ENCODE measurements around the gene PTPRD. TPM values are rescaled to one million over a fixed set of nuclear protein-coding genes. Genes with fewer than 3 reads are reported as not detected.

PTPRD gene
- total and polyA plus RNA-seq, 7 experiments from 2014 or later, result 0.71 TPM; not detected in 6

GRCh38 chr9:10443181-10443867 is 169.5 kb downstream of the PTPRD start:
- Mint-ChIP-seq H3K27ac (no peak overlapping the region), H3K9me3 (peaks cover 2 to 37% (median 12%) of the 10 kb centered on the region in 11 donors), H3K27me3 (no peaks in the 10 kb centered on the region), H3K4me3 (no peak overlapping the region), H3K4me1 (no peaks in the 10 kb centered on the region), H3K36me3 (no peaks in the 10 kb centered on the region)
- H3K27ac ChIP-seq (ENCODE audit: low read depth, low read length), result no peak overlapping the region
- H3K4me3 ChIP-seq (ENCODE audit: low read length), result no peak overlapping the region
- intact Hi-C loops (cut with micrococcal nuclease), result no loop called here
- H3K27me3 ChIP-seq (ENCODE audit: control insufficient read depth in 2 of 2, insufficient read depth in 2 of 2, low read length in 2 of 2), result no peaks in the 10 kb centered on the region
- H3K36me3 ChIP-seq (ENCODE audit: control insufficient read depth in 2 of 3, insufficient read depth in 3 of 3, low read length in 3 of 3), result no peaks in the 10 kb centered on the region
- ChIA-PET CTCF (no interaction called here), POLR2A (no interaction called here)
- H3K9me3 ChIP-seq (ENCODE audit: control insufficient read depth in 2 of 3, low read length in 3 of 3), result peaks cover 0 to 4% (median 0%) of the 10 kb centered on the region in 3 experiments
- H3K4me1 ChIP-seq (ENCODE audit: control insufficient read depth in 2 of 2, insufficient read depth in 2 of 2, low read length in 2 of 2), result no peaks in the 10 kb centered on the region
- DNase-seq (no peak), ATAC-seq (no peak)

- Mint-ChIP-seq H3K36me3 (no peaks in the 10 kb centered on the region), H3K4me1 (no peaks in the 10 kb centered on the region), H3K27me3 (no peaks in the 10 kb centered on the region), H3K9me3 (peaks cover 0 to 15% (median 3%) of the 10 kb centered on the region in 11 donors), H3K27ac (no peak overlapping the region), H3K4me3 (no peak overlapping the region)
- Histone ChIP-seq H3K4me1 (ENCODE audit: control insufficient read depth in 2 of 2, insufficient read depth in 2 of 2, low read length in 2 of 2) (no peaks in the 10 kb centered on the region), H3K36me3 (ENCODE audit: control insufficient read depth in 2 of 3, insufficient read depth in 3 of 3, low read length in 3 of 3) (no peaks in the 10 kb centered on the region), H3K4me3 (ENCODE audit: low read length) (no peak overlapping the region), H3K27me3 (ENCODE audit: control insufficient read depth in 2 of 2, insufficient read depth in 2 of 2, low read length in 2 of 2) (no peaks in the 10 kb centered on the region), H3K9me3 (ENCODE audit: control insufficient read depth in 2 of 3, low read length in 3 of 3) (no peaks in the 10 kb centered on the region), H3K27ac (ENCODE audit: low read depth, low read length) (no peak overlapping the region)
- ATAC-seq (no peak), DNase-seq (no peak)
- POLR2A ChIA-PET, result no interaction called here
- CTCF ChIA-PET, result no interaction called here
- intact Hi-C loops (cut with micrococcal nuclease), result no loop called here
Measured at GRCh38 chr9:10438955-10439354, 173.8 kb downstream of the PTPRD start.

- Histone ChIP-seq H3K36me3 (ENCODE audit: control insufficient read depth in 2 of 3, insufficient read depth in 3 of 3, low read length in 3 of 3) (no peaks in the 10 kb centered on the region), H3K27me3 (ENCODE audit: control insufficient read depth in 2 of 2, insufficient read depth in 2 of 2, low read length in 2 of 2) (no peaks in the 10 kb centered on the region), H3K9me3 (ENCODE audit: control insufficient read depth in 2 of 3, low read length in 3 of 3) (no peaks in the 10 kb centered on the region), H3K27ac (ENCODE audit: low read depth, low read length) (no peak overlapping the region), H3K4me3 (ENCODE audit: low read length) (no peak overlapping the region), H3K4me1 (ENCODE audit: control insufficient read depth in 2 of 2, insufficient read depth in 2 of 2, low read length in 2 of 2) (no peaks in the 10 kb centered on the region)
- ATAC-seq (no peak), DNase-seq (no peak)
- Mint-ChIP-seq H3K4me3 (no peak overlapping the region), H3K36me3 (no peaks in the 10 kb centered on the region), H3K4me1 (no peaks in the 10 kb centered on the region), H3K9me3 (peaks cover 0 to 16% (median 7%) of the 10 kb centered on the region in 11 donors), H3K27ac (no peak overlapping the region), H3K27me3 (no peaks in the 10 kb centered on the region)
- POLR2A ChIA-PET, result no interaction called here
- CTCF ChIA-PET, result no interaction called here
- intact Hi-C loops (cut with micrococcal nuclease), result no loop called here
Measured at GRCh38 chr9:10436756-10437155, 176.0 kb downstream of the PTPRD start.

- Mint-ChIP-seq H3K4me3 (no peak overlapping the region), H3K27ac (no peak overlapping the region), H3K36me3 (no peaks in the 10 kb centered on the region), H3K9me3 (peaks cover 0 to 11% (median 3%) of the 10 kb centered on the region in 11 donors), H3K4me1 (no peaks in the 10 kb centered on the region), H3K27me3 (no peaks in the 10 kb centered on the region)
- Histone ChIP-seq H3K4me3 (ENCODE audit: low read length) (no peak overlapping the region), H3K27ac (ENCODE audit: low read depth, low read length) (no peak overlapping the region), H3K9me3 (ENCODE audit: control insufficient read depth in 2 of 3, low read length in 3 of 3) (no peaks in the 10 kb centered on the region), H3K36me3 (ENCODE audit: control insufficient read depth in 2 of 3, insufficient read depth in 3 of 3, low read length in 3 of 3) (no peaks in the 10 kb centered on the region), H3K27me3 (ENCODE audit: control insufficient read depth in 2 of 2, insufficient read depth in 2 of 2, low read length in 2 of 2) (no peaks in the 10 kb centered on the region), H3K4me1 (ENCODE audit: control insufficient read depth in 2 of 2, insufficient read depth in 2 of 2, low read length in 2 of 2) (no peaks in the 10 kb centered on the region)
- ATAC-seq, result no peak
- ChIA-PET POLR2A (no interaction called here), CTCF (no interaction called here)
- intact Hi-C loops (cut with micrococcal nuclease), result no loop called here
- no peak for DNase-seq
Measured at GRCh38 chr9:10434412-10434811, 178.4 kb downstream of the PTPRD start.

GRCh38 chr9:10411272-10411671 is 201.5 kb downstream of the PTPRD start:
- H3K9me3 ChIP-seq (ENCODE audit: control insufficient read depth in 2 of 3, low read length in 3 of 3), result peaks cover 0 to 5% (median 0%) of the 10 kb centered on the region in 3 experiments
- H3K36me3 Mint-ChIP-seq, result no peaks in the 10 kb centered on the region
- POLR2A ChIA-PET, result no interaction called here

GRCh38 chr9:10403283-10403682 is 209.5 kb downstream of the PTPRD start:
- H3K27me3 Mint-ChIP-seq, result no peaks in the 10 kb centered on the region
- H3K4me3 Mint-ChIP-seq, result no peak overlapping the region
- no peaks in the 10 kb centered on the region for H3K9me3 ChIP-seq (ENCODE audit: control insufficient read depth in 2 of 3, low read length in 3 of 3)
- ATAC-seq, result no peak
- peaks cover 0 to 10% (median 0%) of the 10 kb centered on the region in 11 donors for H3K9me3 Mint-ChIP-seq
- no peak overlapping the region for H3K27ac ChIP-seq (ENCODE audit: low read depth, low read length)
- CTCF ChIA-PET, result no interaction called here
- H3K27me3 ChIP-seq (ENCODE audit: control insufficient read depth in 2 of 2, insufficient read depth in 2 of 2, low read length in 2 of 2), result no peaks in the 10 kb centered on the region
- no peak overlapping the region for H3K27ac Mint-ChIP-seq
- no peaks in the 10 kb centered on the region for H3K36me3 ChIP-seq (ENCODE audit: control insufficient read depth in 2 of 3, insufficient read depth in 3 of 3, low read length in 3 of 3)
- peaks cover 0 to 2% (median 0%) of the 10 kb centered on the region in 7 donors for H3K4me1 Mint-ChIP-seq
- intact Hi-C loops (cut with micrococcal nuclease), result no loop called here
- POLR2A ChIA-PET, result no interaction called here
- DNase-seq, result no peak
- H3K4me3 ChIP-seq (ENCODE audit: low read length), result no peak overlapping the region
- no peaks in the 10 kb centered on the region for H3K36me3 Mint-ChIP-seq
- no peaks in the 10 kb centered on the region for H3K4me1 ChIP-seq (ENCODE audit: control insufficient read depth in 2 of 2, insufficient read depth in 2 of 2, low read length in 2 of 2)

More at GRCh38 chr9:10411272-10411671, 201.5 kb downstream of the PTPRD start:
- no peaks in the 10 kb centered on the region for H3K4me1 ChIP-seq (ENCODE audit: control insufficient read depth in 2 of 2, insufficient read depth in 2 of 2, low read length in 2 of 2)
- H3K27ac ChIP-seq (ENCODE audit: low read depth, low read length), result no peak overlapping the region
- Mint-ChIP-seq H3K9me3 (peaks cover 1 to 33% (median 6%) of the 10 kb centered on the region in 11 donors), H3K27ac (no peak overlapping the region), H3K27me3 (no peaks in the 10 kb centered on the region), H3K4me3 (no peak overlapping the region), H3K4me1 (no peaks in the 10 kb centered on the region)
- no peak for ATAC-seq
- no peaks in the 10 kb centered on the region for H3K36me3 ChIP-seq (ENCODE audit: control insufficient read depth in 2 of 3, insufficient read depth in 3 of 3, low read length in 3 of 3)
- no peaks in the 10 kb centered on the region for H3K27me3 ChIP-seq (ENCODE audit: control insufficient read depth in 2 of 2, insufficient read depth in 2 of 2, low read length in 2 of 2)
- DNase-seq, result no peak
- intact Hi-C loops (cut with micrococcal nuclease), result no loop called here
- CTCF ChIA-PET, result no interaction called here
- no peak overlapping the region for H3K4me3 ChIP-seq (ENCODE audit: low read length)

- Histone ChIP-seq H3K36me3 (ENCODE audit: control insufficient read depth in 2 of 3, insufficient read depth in 3 of 3, low read length in 3 of 3) (no peaks in the 10 kb centered on the region), H3K4me3 (ENCODE audit: low read length) (no peak overlapping the region), H3K4me1 (ENCODE audit: control insufficient read depth in 2 of 2, insufficient read depth in 2 of 2, low read length in 2 of 2) (no peaks in the 10 kb centered on the region), H3K27ac (ENCODE audit: low read depth, low read length) (no peak overlapping the region), H3K9me3 (ENCODE audit: control insufficient read depth in 2 of 3, low read length in 3 of 3) (no peaks in the 10 kb centered on the region), H3K27me3 (ENCODE audit: control insufficient read depth in 2 of 2, insufficient read depth in 2 of 2, low read length in 2 of 2) (no peaks in the 10 kb centered on the region)
- no peak for ATAC-seq
- H3K4me3 Mint-ChIP-seq, result no peak overlapping the region
- CTCF ChIA-PET, result no interaction called here
- no peaks in the 10 kb centered on the region for H3K36me3 Mint-ChIP-seq
- H3K9me3 Mint-ChIP-seq, result peaks cover 0 to 10% (median 0%) of the 10 kb centered on the region in 11 donors
- DNase-seq, result no peak
- no peak overlapping the region for H3K27ac Mint-ChIP-seq
- intact Hi-C loops (cut with micrococcal nuclease), result no loop called here
- H3K27me3 Mint-ChIP-seq, result no peaks in the 10 kb centered on the region
- POLR2A ChIA-PET, result no interaction called here
- peaks cover 0 to 2% (median 0%) of the 10 kb centered on the region in 7 donors for H3K4me1 Mint-ChIP-seq
Measured at GRCh38 chr9:10396615-10397014, 216.2 kb downstream of the PTPRD start.
